Measurements from ENCODE around the gene RGPD3.
"Not testable (repeated sequence)": the region's sequence is repeated elsewhere in the genome, so short reads cannot be mapped to it uniquely, and the experiment has no call there.

RGPD3 gene

GRCh38 chr2:106468107-106468506, at the start of gene RGPD3:
Gene RGPD3 (minus strand): TSS chr2:106468413. CDS start chr2:106468288, 125 bp downstream.
- H3K9me3 ChIP-seq (ENCODE audit: severe bottlenecking); DNase-seq; H3K36me3 ChIP-seq; H3K27me3 ChIP-seq (ENCODE audit: insufficient read depth, low read depth, severe bottlenecking); H3K27ac ChIP-seq; H3K4me3 ChIP-seq (ENCODE audit: low read depth, low read length): not testable (repeated sequence)

- no peaks in the 10 kb centered on the region for H3K36me3 ChIP-seq
- no peak for TF ChIP-seq CTCF (IDR thresholded peaks at IDR 0.05; ENCODE audit: low read depth, low read length)
- H3K4me3 ChIP-seq (ENCODE audit: low read depth, low read length): no peak overlapping the region
- no peaks in the 10 kb centered on the region for H3K9me3 ChIP-seq (ENCODE audit: severe bottlenecking)
- H3K27me3 ChIP-seq (ENCODE audit: insufficient read depth, low read depth, severe bottlenecking): no peaks in the 10 kb centered on the region
- no peak for DNase-seq
- no peak overlapping the region for H3K27ac ChIP-seq
Observed at GRCh38 chr2:106517329-106517728, 49.1 kb upstream of the RGPD3 start.

- Histone ChIP-seq H3K9me3 (ENCODE audit: severe bottlenecking) (no peaks in the 10 kb centered on the region), H3K4me3 (ENCODE audit: low read depth, low read length) (no peak overlapping the region), H3K27me3 (ENCODE audit: insufficient read depth, low read depth, severe bottlenecking) (no peaks in the 10 kb centered on the region), H3K27ac (no peak overlapping the region), H3K36me3 (no peaks in the 10 kb centered on the region)
- TF ChIP-seq CTCF (IDR thresholded peaks at IDR 0.05; ENCODE audit: low read depth, low read length): no peak
- no peak for DNase-seq
Observed at GRCh38 chr2:106516864-106517263, 48.7 kb upstream of the RGPD3 start.

- H3K9me3 ChIP-seq (ENCODE audit: severe bottlenecking): no peaks in the 10 kb centered on the region
- H3K36me3 ChIP-seq: no peaks in the 10 kb centered on the region
- DNase-seq: no peak
- no peak overlapping the region for H3K4me3 ChIP-seq (ENCODE audit: low read depth, low read length)
- H3K27me3 ChIP-seq (ENCODE audit: insufficient read depth, low read depth, severe bottlenecking): no peaks in the 10 kb centered on the region
- no peak overlapping the region for H3K27ac ChIP-seq
- TF ChIP-seq CTCF (IDR thresholded peaks at IDR 0.05; ENCODE audit: low read depth, low read length): no peak
Observed at GRCh38 chr2:106516436-106516835, 48.2 kb upstream of the RGPD3 start.

GRCh38 chr2:106514827-106515226, 46.6 kb upstream of the RGPD3 start:
- not testable (repeated sequence) for H3K4me3 ChIP-seq (ENCODE audit: low read depth, low read length); DNase-seq

GRCh38 chr2:106513391-106513790, 45.2 kb upstream of the RGPD3 start:
- not testable (repeated sequence) for H3K36me3 ChIP-seq; H3K4me3 ChIP-seq (ENCODE audit: low read depth, low read length); H3K9me3 ChIP-seq (ENCODE audit: severe bottlenecking); DNase-seq; H3K27me3 ChIP-seq (ENCODE audit: insufficient read depth, low read depth, severe bottlenecking); H3K27ac ChIP-seq

More at GRCh38 chr2:106514827-106515226, 46.6 kb upstream of the RGPD3 start:
- not testable (repeated sequence) for H3K27ac ChIP-seq; H3K9me3 ChIP-seq (ENCODE audit: severe bottlenecking); H3K36me3 ChIP-seq; H3K27me3 ChIP-seq (ENCODE audit: insufficient read depth, low read depth, severe bottlenecking)

GRCh38 chr2:106511934-106512333, 43.7 kb upstream of the RGPD3 start:
- not testable (repeated sequence) for H3K36me3 ChIP-seq; H3K4me3 ChIP-seq (ENCODE audit: low read depth, low read length); DNase-seq; H3K27me3 ChIP-seq (ENCODE audit: insufficient read depth, low read depth, severe bottlenecking); H3K9me3 ChIP-seq (ENCODE audit: severe bottlenecking); H3K27ac ChIP-seq

- H3K27me3 ChIP-seq (ENCODE audit: insufficient read depth, low read depth, severe bottlenecking); H3K4me3 ChIP-seq (ENCODE audit: low read depth, low read length); H3K9me3 ChIP-seq (ENCODE audit: severe bottlenecking); DNase-seq; H3K27ac ChIP-seq; H3K36me3 ChIP-seq: not testable (repeated sequence)
Observed at GRCh38 chr2:106511476-106511901, 43.3 kb upstream of the RGPD3 start.

- not testable (repeated sequence) for H3K36me3 ChIP-seq; H3K9me3 ChIP-seq (ENCODE audit: severe bottlenecking); DNase-seq; H3K27me3 ChIP-seq (ENCODE audit: insufficient read depth, low read depth, severe bottlenecking); H3K4me3 ChIP-seq (ENCODE audit: low read depth, low read length); H3K27ac ChIP-seq
Observed at GRCh38 chr2:106510791-106511190, 42.6 kb upstream of the RGPD3 start.

GRCh38 chr2:106509374-106509770, 41.2 kb upstream of the RGPD3 start:
- DNase-seq; H3K27me3 ChIP-seq (ENCODE audit: insufficient read depth, low read depth, severe bottlenecking); H3K36me3 ChIP-seq; H3K27ac ChIP-seq; H3K9me3 ChIP-seq (ENCODE audit: severe bottlenecking); H3K4me3 ChIP-seq (ENCODE audit: low read depth, low read length): not testable (repeated sequence)

- H3K27me3 ChIP-seq (ENCODE audit: insufficient read depth, low read depth, severe bottlenecking); DNase-seq; H3K9me3 ChIP-seq (ENCODE audit: severe bottlenecking); H3K36me3 ChIP-seq; H3K27ac ChIP-seq; H3K4me3 ChIP-seq (ENCODE audit: low read depth, low read length): not testable (repeated sequence)
Observed at GRCh38 chr2:106508660-106509373, 40.6 kb upstream of the RGPD3 start.
